Calu3 (cell line): ENCODE data around the gene ABHD14A. TPM values are rescaled to one million over a fixed set of nuclear protein-coding genes. Genes with fewer than 3 reads are reported as not detected.

ENCODE experiments used
- BruUV-seq: library from RNA; stranded (reverse); fragments of 400-500 nt; replicated peaks from 2 replicates; lab custom pipeline; 2021; lab: Mats Ljungman, UMichigan
- CTCF ChIA-PET: fragments of 300-600 bp; sonication (Branson Sonifier 250); formaldehyde crosslinking; loops from one replicate; lab custom pipeline; 2022; ENCODE audit warnings: antibody characterized with exemption; lab: Charles Lee
- DNase-seq: peaks from one replicate; pipeline ENCODE4 v3.0.0; 2022
- H3K27ac Mint-ChIP-seq: one replicate; pipeline ENCODE4 v1.8.0; 2022; ENCODE audit warnings: mixed read lengths; ENCODE audit not compliant: unreplicated experiment
- H3K27me3 Mint-ChIP-seq: one replicate; pipeline ENCODE4 v1.8.0; 2022; ENCODE audit warnings: mixed read lengths; ENCODE audit not compliant: unreplicated experiment
- H3K36me3 Mint-ChIP-seq: one replicate; pipeline ENCODE4 v1.8.0; 2022; ENCODE audit warnings: mild to moderate bottlenecking, moderate library complexity, mixed read lengths; ENCODE audit not compliant: insufficient read depth, unreplicated experiment
- H3K4me1 Mint-ChIP-seq: one replicate; pipeline ENCODE4 v1.8.0; 2022; ENCODE audit warnings: mild to moderate bottlenecking, low read depth, mixed read lengths; ENCODE audit not compliant: unreplicated experiment
- H3K4me3 Mint-ChIP-seq: one replicate; pipeline ENCODE4 v1.8.0; 2022; ENCODE audit warnings: mild to moderate bottlenecking, low read depth, moderate library complexity, mixed read lengths; ENCODE audit not compliant: unreplicated experiment
- H3K9me3 Mint-ChIP-seq: one replicate; pipeline ENCODE4 v1.8.0; 2022; ENCODE audit warnings: low read depth, mixed read lengths; ENCODE audit not compliant: unreplicated experiment
- CTCF ChIP-seq: fragments of 200-600 bp; IDR thresholded peaks from one replicate; pipeline ENCODE4 v1.8.0; 2022; ENCODE audit warnings: antibody characterized with exemption; ENCODE audit not compliant: unreplicated experiment
- intact Hi-C: fragments of 100-400 bp; cut with micrococcal nuclease; formaldehyde crosslinking; loops from one replicate; pipeline ENCODE4 v1.10.0; 2022; ENCODE audit not compliant: unreplicated experiment
- total RNA-seq: library from RNA; stranded (reverse); gene quantifications from 2 replicates; pipeline ENCODE4 v1.2.3, GENCODE V29; 2022

The ABHD14A gene
- total RNA-seq, 1 experiment from 2014 or later = 6.6 TPM

- intact Hi-C loops = no loop called here
- Mint-ChIP-seq H3K36me3 (peaks cover 28% of the 10 kb centered on the region), H3K4me3 (no peak overlapping the region), H3K4me1 (peaks cover 15% of the 10 kb centered on the region), H3K27ac (no peak overlapping the region), H3K9me3 (no peaks in the 10 kb centered on the region), H3K27me3 (no peaks in the 10 kb centered on the region)
- DNase-seq = no peak
- TF ChIP-seq CTCF = no peak
- no TSS peak for BruUV-seq
- CTCF ChIA-PET = interaction anchor here (0.6 kb wide), 1 partner anchor 67 kb away, joined by 6 read pairs; no protein-coding TSS in a partner anchor
Measured at GRCh38 chr3:51945031-51945840, 29.6 kb upstream of the ABHD14A start.

- Mint-ChIP-seq H3K4me1 (peaks cover 7% of the 10 kb centered on the region), H3K27ac (no peak overlapping the region), H3K4me3 (no peak overlapping the region), H3K27me3 (peaks cover 4% of the 10 kb centered on the region), H3K9me3 (no peaks in the 10 kb centered on the region), H3K36me3 (peaks cover 21% of the 10 kb centered on the region)
- TF ChIP-seq CTCF = no peak
- no TSS peak for BruUV-seq
- CTCF ChIA-PET = interaction anchor here (0.6 kb wide), 1 partner anchor 66 kb away, joined by 6 read pairs; no protein-coding TSS in a partner anchor
- intact Hi-C loops = no loop called here
- DNase-seq = no peak
Measured at GRCh38 chr3:51945926-51946705, 28.7 kb upstream of the ABHD14A start.

- no peak overlapping the region for H3K4me3 Mint-ChIP-seq
- no peak for DNase-seq
- no TSS peak for BruUV-seq
- H3K27me3 Mint-ChIP-seq = peaks cover 11% of the 10 kb centered on the region
- H3K36me3 Mint-ChIP-seq = peaks cover 15% of the 10 kb centered on the region
- no peak for TF ChIP-seq CTCF
- no peaks in the 10 kb centered on the region for H3K9me3 Mint-ChIP-seq
- CTCF ChIA-PET = no interaction called here
- H3K27ac Mint-ChIP-seq = no peak overlapping the region
- peaks cover 6% of the 10 kb centered on the region for H3K4me1 Mint-ChIP-seq
- intact Hi-C loops = no loop called here
Measured at GRCh38 chr3:51946796-51947195, 28.1 kb upstream of the ABHD14A start.

GRCh38 chr3:51947215-51947900 is 27.5 kb upstream of the ABHD14A start:
- Mint-ChIP-seq H3K9me3 (no peaks in the 10 kb centered on the region), H3K4me3 (no peak overlapping the region), H3K4me1 (peaks cover 6% of the 10 kb centered on the region), H3K27ac (no peak overlapping the region), H3K36me3 (peaks cover 9% of the 10 kb centered on the region), H3K27me3 (peaks cover 17% of the 10 kb centered on the region)
- CTCF ChIA-PET = no interaction called here
- TF ChIP-seq CTCF = no peak
- intact Hi-C loops = no loop called here
- DNase-seq = no peak
- BruUV-seq = no TSS peak
